Astrocyte (in vitro differentiated cells and primary cell): ENCODE results near the gene ATG2B. TPM values are rescaled to one million over a fixed set of nuclear protein-coding genes. Genes with fewer than 3 reads are reported as not detected.

Experiments used
- DNase-seq: peaks from one replicate; pipeline ENCODE4 v3.0.0-alpha.2; 2010; ENCODE audit warnings: low read depth
- FAIRE-seq: peaks from 2 replicates; lab custom pipeline; 2011; peaks lifted over from hg19 to GRCh38; lab: Jason Lieb, UNC
- H2AFZ ChIP-seq: 2 replicates; pipeline ENCODE4 v1.6.0; 2012; ENCODE audit warnings: low read depth, low read length, inconsistent platforms
- H3K27ac ChIP-seq: 2 replicates; pipeline ENCODE4 v1.5.1; 2011; ENCODE audit warnings: low read depth, low read length, inconsistent platforms
- H3K27me3 ChIP-seq: 2 replicates; pipeline ENCODE4 v1.6.0; 2011; ENCODE audit warnings: low read length, inconsistent platforms; ENCODE audit not compliant: insufficient read depth
- H3K36me3 ChIP-seq: 2 replicates; pipeline ENCODE4 v1.5.1; 2011; ENCODE audit warnings: low read length, inconsistent platforms; ENCODE audit not compliant: insufficient read depth
- H3K4me1 ChIP-seq: 2 replicates; pipeline ENCODE4 v1.5.1; 2011; ENCODE audit warnings: low read length, inconsistent platforms; ENCODE audit not compliant: insufficient read depth
- H3K4me2 ChIP-seq: 2 replicates; pipeline ENCODE4 v1.6.0; 2012; ENCODE audit warnings: low read length, inconsistent platforms
- H3K4me3 ChIP-seq: 2 replicates; pipeline ENCODE4 v1.5.1; 2011; ENCODE audit warnings: low read depth, mild to moderate bottlenecking, low read length, inconsistent platforms; ENCODE audit not compliant: insufficient read depth
- H3K79me2 ChIP-seq: 2 replicates; pipeline ENCODE4 v1.6.0; 2012; ENCODE audit warnings: mild to moderate bottlenecking, low read length, inconsistent platforms; ENCODE audit not compliant: insufficient read depth
- H3K9ac ChIP-seq: 2 replicates; pipeline ENCODE4 v1.6.0; 2012; ENCODE audit warnings: mild to moderate bottlenecking, low read length, inconsistent platforms
- H3K9me3 ChIP-seq: 2 replicates; pipeline ENCODE4 v1.5.1; 2012; ENCODE audit warnings: low read depth, mild to moderate bottlenecking, low read length, inconsistent platforms; ENCODE audit not compliant: insufficient read depth
- H4K20me1 ChIP-seq: 2 replicates; pipeline ENCODE4 v1.6.0; 2012; ENCODE audit warnings: low read length, inconsistent platforms; ENCODE audit not compliant: insufficient read depth
- H3K27ac Mint-ChIP-seq: one replicate; pipeline ENCODE4 v1.8.0; 2021; ENCODE audit warnings: mild to moderate bottlenecking, mixed read lengths; ENCODE audit not compliant: unreplicated experiment
- H3K27me3 Mint-ChIP-seq: one replicate; pipeline ENCODE4 v1.8.0; 2021; ENCODE audit warnings: low read depth, mixed read lengths; ENCODE audit not compliant: unreplicated experiment
- H3K36me3 Mint-ChIP-seq: one replicate; pipeline ENCODE4 v1.8.0; 2021; ENCODE audit warnings: low read depth, mixed read lengths; ENCODE audit not compliant: unreplicated experiment
- H3K4me1 Mint-ChIP-seq: one replicate; pipeline ENCODE4 v1.8.0; 2021; ENCODE audit warnings: low read depth, mixed read lengths; ENCODE audit not compliant: unreplicated experiment
- H3K4me3 Mint-ChIP-seq: one replicate; pipeline ENCODE4 v1.8.0; 2021; ENCODE audit warnings: mild to moderate bottlenecking, moderate library complexity, mixed read lengths; ENCODE audit not compliant: unreplicated experiment
- H3K9me3 Mint-ChIP-seq: one replicate; pipeline ENCODE4 v1.8.0; 2021; ENCODE audit warnings: mild to moderate bottlenecking, mixed read lengths; ENCODE audit not compliant: unreplicated experiment
- CTCF ChIP-seq: IDR thresholded peaks from 2 replicates; pipeline ENCODE4 v1.5.1; 2011; ENCODE audit warnings: low read depth, mild to moderate bottlenecking, inconsistent platforms, low read length, moderate library complexity; ENCODE audit not compliant: insufficient read depth
- EZH2 ChIP-seq: IDR thresholded peaks from 2 replicates; pipeline ENCODE4 v1.6.1; 2012; ENCODE audit warnings: mild to moderate bottlenecking, low read length, inconsistent platforms; ENCODE audit not compliant: insufficient read depth
- total RNA-seq: library from RNA; stranded (reverse); gene quantifications from 2 replicates; pipeline ENCODE4 v1.2.1, GENCODE V29; 2021

The ATG2B gene
- total RNA-seq, 1 donor from 2014 or later, result 14.2 TPM

GRCh38 chr14:96352708-96353107 lies 10.4 kb downstream of the ATG2B start:
- Mint-ChIP-seq H3K27ac (no peak overlapping the region), H3K9me3 (peaks cover 4% of the 10 kb centered on the region), H3K4me3 (no peak overlapping the region), H3K27me3 (no peaks in the 10 kb centered on the region), H3K36me3 (peaks cover 2% of the 10 kb centered on the region), H3K4me1 (peaks cover 8% of the 10 kb centered on the region)
- no peak for FAIRE-seq
- H3K27me3 ChIP-seq, result no peaks in the 10 kb centered on the region
- no peak overlapping the region for H3K4me2 ChIP-seq
- DNase-seq, result no peak
- no peak overlapping the region for H3K4me3 ChIP-seq
- no peak overlapping the region for H3K9ac ChIP-seq
- TF ChIP-seq CTCF, result no peak
- TF ChIP-seq EZH2, result no peak
- no peak overlapping the region for H2AFZ ChIP-seq
- no peaks in the 10 kb centered on the region for H3K4me1 ChIP-seq
- H3K79me2 ChIP-seq, result peaks cover 61% of the 10 kb centered on the region
- H3K36me3 ChIP-seq, result no peaks in the 10 kb centered on the region
- peaks cover 49% of the 10 kb centered on the region for H4K20me1 ChIP-seq
- no peaks in the 10 kb centered on the region for H3K9me3 ChIP-seq
- H3K27ac ChIP-seq, result no peak overlapping the region

GRCh38 chr14:96351986-96352385 lies 11.2 kb downstream of the ATG2B start:
- H3K79me2 ChIP-seq, result peaks cover 64% of the 10 kb centered on the region
- no peak overlapping the region for H2AFZ ChIP-seq
- no peaks in the 10 kb centered on the region for H3K9me3 ChIP-seq
- Mint-ChIP-seq H3K9me3 (peaks cover 4% of the 10 kb centered on the region), H3K4me1 (peaks cover 8% of the 10 kb centered on the region), H3K36me3 (peaks cover 2% of the 10 kb centered on the region), H3K27ac (no peak overlapping the region), H3K4me3 (no peak overlapping the region), H3K27me3 (no peaks in the 10 kb centered on the region)
- H3K36me3 ChIP-seq, result no peaks in the 10 kb centered on the region
- no peak overlapping the region for H3K4me2 ChIP-seq
- H3K27ac ChIP-seq, result no peak overlapping the region
- peaks cover 51% of the 10 kb centered on the region for H4K20me1 ChIP-seq
- FAIRE-seq (no peak), DNase-seq (no peak)
- H3K27me3 ChIP-seq, result no peaks in the 10 kb centered on the region
- H3K4me1 ChIP-seq, result no peaks in the 10 kb centered on the region
- no peak overlapping the region for H3K9ac ChIP-seq
- H3K4me3 ChIP-seq, result no peak overlapping the region
- TF ChIP-seq EZH2 (no peak), CTCF (no peak)

- no peak overlapping the region for H3K27ac Mint-ChIP-seq
Measured at GRCh38 chr14:96349286-96350075, 13.7 kb downstream of the ATG2B start.

More at GRCh38 chr14:96349286-96350075, 13.7 kb downstream of the ATG2B start:
- Histone ChIP-seq H3K4me3 (no peak overlapping the region), H3K27ac (no peak overlapping the region), H3K36me3 (no peaks in the 10 kb centered on the region), H3K9me3 (no peaks in the 10 kb centered on the region), H3K4me2 (no peak overlapping the region), H2AFZ (no peak overlapping the region), H3K4me1 (no peaks in the 10 kb centered on the region), H3K9ac (no peak overlapping the region), H3K27me3 (no peaks in the 10 kb centered on the region), H3K79me2 (peaks cover 48% of the 10 kb centered on the region), H4K20me1 (peaks cover 50% of the 10 kb centered on the region)
- peaks cover 4% of the 10 kb centered on the region for H3K9me3 Mint-ChIP-seq
- H3K27me3 Mint-ChIP-seq, result no peaks in the 10 kb centered on the region
- H3K4me3 Mint-ChIP-seq, result no peak overlapping the region
- no peaks in the 10 kb centered on the region for H3K36me3 Mint-ChIP-seq
- DNase-seq (no peak), FAIRE-seq (no peak)
- H3K4me1 Mint-ChIP-seq, result peaks cover 8% of the 10 kb centered on the region
- TF ChIP-seq CTCF (no peak), EZH2 (no peak)
